A673 (cell line): ENCODE measurements around the gene DNPH1.

ENCODE experiments used
- EZH2 ChIP-seq: fragments of 200-600 bp; sonication (generic); IDR thresholded peaks from 2 replicates; pipeline ENCODE4 v1.6.1; 2017; ENCODE audit warnings: borderline replicate concordance, low read depth, mild to moderate bottlenecking, mixed read lengths, antibody characterized with exemption, low read length; ENCODE audit not compliant: poor library complexity, severe bottlenecking
- TF ChIP-seq, protein P1 (sequence below): fragments of 300-800, 200-600 bp; sonication (generic); conservative IDR thresholded peaks from 2 replicates; pipeline ENCODE4 v1.5.1; 2017; ENCODE audit warnings: low read depth, mild to moderate bottlenecking, antibody characterized with exemption, low read length, moderate library complexity, mixed read lengths

DNA sequence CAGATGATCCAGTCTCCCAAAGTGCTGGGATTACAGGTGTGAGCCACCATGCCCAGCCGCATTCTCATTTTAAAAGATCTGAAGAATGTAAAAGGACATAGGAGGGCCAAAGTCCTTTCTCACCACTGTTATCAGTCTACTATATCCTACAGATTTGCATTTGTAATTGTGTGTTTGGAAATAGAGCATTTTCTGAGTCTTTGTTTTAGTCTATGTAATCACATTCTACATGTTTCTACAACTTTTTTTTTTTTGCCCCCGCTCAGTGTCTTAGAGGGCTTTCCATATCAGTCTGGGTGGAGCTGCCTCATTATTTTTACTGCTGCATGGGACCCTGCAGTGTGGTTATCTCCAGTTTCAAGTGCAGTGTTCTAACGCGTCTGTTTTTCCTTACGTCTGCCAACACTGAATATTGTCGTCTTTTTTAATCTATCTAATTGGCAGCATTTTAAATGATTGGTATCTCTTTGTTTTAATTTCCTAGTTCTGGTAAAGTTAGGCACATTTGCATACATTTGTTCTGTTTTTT is 39.4 kb downstream of the DNPH1 start:
- TF ChIP-seq, protein P1, sequence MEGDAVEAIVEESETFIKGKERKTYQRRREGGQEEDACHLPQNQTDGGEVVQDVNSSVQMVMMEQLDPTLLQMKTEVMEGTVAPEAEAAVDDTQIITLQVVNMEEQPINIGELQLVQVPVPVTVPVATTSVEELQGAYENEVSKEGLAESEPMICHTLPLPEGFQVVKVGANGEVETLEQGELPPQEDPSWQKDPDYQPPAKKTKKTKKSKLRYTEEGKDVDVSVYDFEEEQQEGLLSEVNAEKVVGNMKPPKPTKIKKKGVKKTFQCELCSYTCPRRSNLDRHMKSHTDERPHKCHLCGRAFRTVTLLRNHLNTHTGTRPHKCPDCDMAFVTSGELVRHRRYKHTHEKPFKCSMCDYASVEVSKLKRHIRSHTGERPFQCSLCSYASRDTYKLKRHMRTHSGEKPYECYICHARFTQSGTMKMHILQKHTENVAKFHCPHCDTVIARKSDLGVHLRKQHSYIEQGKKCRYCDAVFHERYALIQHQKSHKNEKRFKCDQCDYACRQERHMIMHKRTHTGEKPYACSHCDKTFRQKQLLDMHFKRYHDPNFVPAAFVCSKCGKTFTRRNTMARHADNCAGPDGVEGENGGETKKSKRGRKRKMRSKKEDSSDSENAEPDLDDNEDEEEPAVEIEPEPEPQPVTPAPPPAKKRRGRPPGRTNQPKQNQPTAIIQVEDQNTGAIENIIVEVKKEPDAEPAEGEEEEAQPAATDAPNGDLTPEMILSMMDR: no peak
- no peak for TF ChIP-seq EZH2
